Epithelial cell of esophagus (primary cell): ENCODE results near the gene WDR27.
A peak's percentile ranks its signal among the peaks of the same experiment; 100 is the strongest.

Source experiments
- DNase-seq: peaks from one replicate; pipeline ENCODE4 v3.0.0; 2010; ENCODE audit warnings: low read depth
- H3K4me3 ChIP-seq: 2 replicates; pipeline ENCODE4 v1.5.1; 2011; ENCODE audit warnings: mild to moderate bottlenecking, low read length, control low read depth
- CTCF ChIP-seq: IDR thresholded peaks from 2 replicates; pipeline ENCODE4 v1.5.1; 2011; ENCODE audit warnings: low read depth, mild to moderate bottlenecking, low read length, control low read depth, inconsistent platforms; ENCODE audit not compliant: insufficient read depth; ENCODE audit errors: missing control alignments

The WDR27 gene

DNA sequence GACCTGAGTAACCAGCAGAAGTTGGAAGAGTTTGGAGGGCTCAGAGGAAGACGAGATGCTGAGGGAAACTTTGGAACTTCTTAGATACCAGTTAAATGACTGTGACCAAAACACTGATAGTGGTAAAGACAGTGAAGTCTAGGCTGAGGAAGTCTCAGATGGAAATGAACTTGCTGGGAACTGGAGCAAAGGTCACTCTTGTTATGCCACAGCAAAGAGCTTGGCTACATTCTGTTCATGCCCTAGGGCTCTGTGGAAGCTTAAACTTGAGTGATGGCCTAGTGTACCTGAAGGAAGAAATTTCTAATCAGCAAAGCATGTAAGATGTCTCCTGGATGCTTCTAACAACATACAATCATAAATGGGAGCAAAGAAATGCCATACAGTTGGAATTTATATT is 24.7 kb downstream of the WDR27 start:
- peak; percentile 35 for DNase-seq
- H3K4me3 ChIP-seq: no peak overlapping the region
- no peak for TF ChIP-seq CTCF

GRCh38 chr6:169675011-169675410 is 26.8 kb downstream of the WDR27 start:
- H3K4me3 ChIP-seq: no peak overlapping the region
- DNase-seq: no peak
- no peak for TF ChIP-seq CTCF

- no peak overlapping the region for H3K4me3 ChIP-seq
- TF ChIP-seq CTCF: no peak
- no peak for DNase-seq
Measured at GRCh38 chr6:169671563-169671962, 30.3 kb downstream of the WDR27 start.

GRCh38 chr6:169669889-169670288 is 31.9 kb downstream of the WDR27 start:
- TF ChIP-seq CTCF: no peak
- H3K4me3 ChIP-seq: no peak overlapping the region
- no peak for DNase-seq

DNA sequence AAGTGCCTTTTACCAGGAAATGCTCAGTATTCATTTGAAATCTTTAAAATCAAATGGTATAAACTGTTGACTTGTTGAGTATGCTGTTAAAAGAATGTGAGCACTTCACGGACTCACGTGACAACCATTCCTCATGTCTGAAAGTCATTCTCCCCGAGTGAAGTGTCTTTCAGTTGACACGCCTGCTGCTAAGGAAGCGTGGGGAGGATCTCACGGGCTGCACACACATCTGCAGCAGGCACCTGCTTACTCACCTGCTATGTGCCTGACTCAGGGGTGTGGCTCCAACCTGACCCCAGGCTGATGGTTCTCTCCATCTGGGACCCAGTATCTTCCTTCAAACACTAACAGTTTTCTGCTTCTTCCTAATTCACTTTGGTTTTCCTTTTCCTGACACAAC is 32.7 kb downstream of the WDR27 start:
- peak; percentile 58 for DNase-seq
- H3K4me3 ChIP-seq: no peak overlapping the region
- TF ChIP-seq CTCF: no peak

- no peak overlapping the region for H3K4me3 ChIP-seq
- no peak for TF ChIP-seq CTCF
- DNase-seq: no peak
Measured at GRCh38 chr6:169668203-169668847, 33.5 kb downstream of the WDR27 start.

GRCh38 chr6:169667716-169668115 is 34.1 kb downstream of the WDR27 start:
- H3K4me3 ChIP-seq: no peak overlapping the region
- TF ChIP-seq CTCF: no peak
- no peak for DNase-seq
